A549 (cell line): Measurements from ENCODE around the gene TIMP1.

Experiments
- CTCF ChIP-seq: fragments of >200 bp; sonication (Bioruptor Twin); formaldehyde crosslinking; IDR thresholded peaks from 3 replicates; pipeline ENCODE4 v1.5.1; 2016
- FOXS1 ChIP-seq: fragments of 250-450 bp; sonication (Bioruptor Pico); IDR thresholded peaks from 2 replicates; pipeline ENCODE4 v1.5.0; 2020; ENCODE audit warnings: mild to moderate bottlenecking, moderate library complexity

DNA sequence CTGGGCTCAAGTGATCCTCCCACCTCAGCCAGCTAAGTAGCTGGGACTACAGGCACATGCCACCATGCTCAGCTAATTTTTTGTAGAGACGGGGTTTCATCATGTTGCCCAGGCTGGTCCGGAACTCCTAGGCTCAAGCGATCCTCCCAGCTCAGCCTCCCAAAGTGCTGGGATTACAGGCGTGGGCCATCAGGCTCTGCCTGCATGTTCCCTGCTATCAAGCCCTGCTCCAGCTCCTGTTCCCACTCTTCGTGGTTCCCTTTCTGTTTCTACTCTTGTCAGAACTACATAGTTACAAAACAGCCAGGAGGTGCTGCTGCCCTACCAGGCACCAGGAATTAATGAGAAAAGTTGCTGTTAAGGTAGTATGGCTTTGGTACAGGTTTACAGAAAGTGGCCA is 8.7 kb downstream of the TIMP1 start:
- TF ChIP-seq CTCF (no peak), FOXS1 (no peak)
